GM12864 (cell line): ENCODE results near the gene DMTF1.
"Not testable (repeated sequence)": the region's sequence is repeated elsewhere in the genome, so short reads cannot be mapped to it uniquely, and the experiment has no call there.

Source experiments
- DNase-seq: peaks from one replicate; pipeline ENCODE4 v3.0.0-alpha.2; 2011; ENCODE audit warnings: low read depth
- H3K4me3 ChIP-seq: 2 replicates; pipeline ENCODE4 v1.5.1; 2011; ENCODE audit warnings: mild to moderate bottlenecking, low read depth, low read length, control low read depth
- CTCF ChIP-seq: IDR thresholded peaks from 2 replicates; pipeline ENCODE4 v1.5.1; 2011; ENCODE audit warnings: low read depth, mild to moderate bottlenecking, moderate library complexity, low read length, control low read depth, inconsistent platforms; ENCODE audit errors: missing control alignments

DMTF1 gene

GRCh38 chr7:87204933-87205332 lies 52.7 kb downstream of the DMTF1 start:
- no peak overlapping the region for H3K4me3 ChIP-seq
- no peak for TF ChIP-seq CTCF
- DNase-seq, result no peak

GRCh38 chr7:87205701-87206100 lies 53.4 kb downstream of the DMTF1 start:
- H3K4me3 ChIP-seq, DNase-seq: not testable (repeated sequence)

GRCh38 chr7:87206361-87206760 lies 54.1 kb downstream of the DMTF1 start:
- DNase-seq, result no peak
- H3K4me3 ChIP-seq, result no peak overlapping the region
- no peak for TF ChIP-seq CTCF

- no peak overlapping the region for H3K4me3 ChIP-seq
- DNase-seq, result no peak
- no peak for TF ChIP-seq CTCF
Observed at GRCh38 chr7:87209295-87209924, 57.2 kb downstream of the DMTF1 start.

GRCh38 chr7:87210506-87210905 lies 58.3 kb downstream of the DMTF1 start:
- no peak for TF ChIP-seq CTCF
- H3K4me3 ChIP-seq, result no peak overlapping the region
- no peak for DNase-seq

- no peak for TF ChIP-seq CTCF
- no peak for DNase-seq
- no peak overlapping the region for H3K4me3 ChIP-seq
Observed at GRCh38 chr7:87212498-87212897, 60.2 kb downstream of the DMTF1 start.

- TF ChIP-seq CTCF, result no peak
- DNase-seq, result no peak
- H3K4me3 ChIP-seq, result no peak overlapping the region; the same call in 1 of the 2 replicates
Observed at GRCh38 chr7:87213252-87213651, 61.0 kb downstream of the DMTF1 start.
